ENCODE results near the gene ZNF695. TPM values are rescaled to one million over a fixed set of nuclear protein-coding genes. Genes with fewer than 3 reads are reported as not detected.

ZNF695 gene
- total RNA-seq, 4 donors from 2014 or later, result not detected

- Histone ChIP-seq H3K4me3 (peak overlapping the region in 1 of 4 donors; percentile 32), H3K27ac (no peak overlapping the region), H3K36me3 (no peaks in the 10 kb centered on the region), H3K27me3 (no peaks in the 10 kb centered on the region), H3K9me3 (peaks cover 0 to 43% (median 14%) of the 10 kb centered on the region in 3 donors), H3K4me1 (no peaks in the 10 kb centered on the region)
- intact Hi-C loops (cut with DNase I; ENCODE audit: low total_unique reads), result no loop called here
- ATAC-seq, result no peak
- TF ChIP-seq POLR2A (IDR thresholded peaks at IDR 0.05), result no peak
- no peak for TF ChIP-seq CTCF (IDR thresholded peaks at IDR 0.05 in 4 of 5, conservative IDR thresholded peaks at IDR 0.05 in 1 of 5)
- in situ Hi-C loops (cut with MboI; ENCODE audit: low sequenced_read_pairs in 4 of 4), result no loop called here
- no peak for DNase-seq
Observed at GRCh38 chr1:246987083-246987690, 20.7 kb downstream of the ZNF695 start.

GRCh38 chr1:246978785-246979184 lies 29.1 kb downstream of the ZNF695 start:
- no peak for ATAC-seq
- H3K27ac ChIP-seq, result no peak overlapping the region
- H3K4me3 ChIP-seq, result no peak overlapping the region
- H3K27me3 ChIP-seq, result peaks cover 0 to 4% (median 0%) of the 10 kb centered on the region in 3 donors
- H3K4me1 ChIP-seq, result no peaks in the 10 kb centered on the region
- no peak for DNase-seq
- H3K9me3 ChIP-seq, result peaks cover 0 to 5% (median 0%) of the 10 kb centered on the region in 3 donors
- intact Hi-C loops (cut with DNase I; ENCODE audit: low total_unique reads), result no loop called here
- no peaks in the 10 kb centered on the region for H3K36me3 ChIP-seq
- in situ Hi-C loops (cut with MboI; ENCODE audit: low sequenced_read_pairs in 4 of 4), result loop anchor here in 1 of 4 donors (10.0 kb wide), 1 partner anchor 74 kb away; no protein-coding TSS in a partner anchor
- no peak for TF ChIP-seq POLR2A (IDR thresholded peaks at IDR 0.05)
- no peak for TF ChIP-seq CTCF (IDR thresholded peaks at IDR 0.05 in 4 of 5, conservative IDR thresholded peaks at IDR 0.05 in 1 of 5)

- in situ Hi-C loops (cut with MboI; ENCODE audit: low sequenced_read_pairs in 4 of 4) (loop anchor here in 1 of 4 donors (10.0 kb wide), 1 partner anchor 73 kb away; no protein-coding TSS in a partner anchor), intact Hi-C loops (cut with DNase I; ENCODE audit: low total_unique reads) (no loop called here)
- Histone ChIP-seq H3K4me1 (no peaks in the 10 kb centered on the region), H3K27me3 (peaks cover 0 to 4% (median 0%) of the 10 kb centered on the region in 3 donors), H3K4me3 (no peak overlapping the region), H3K9me3 (peaks cover 0 to 5% (median 0%) of the 10 kb centered on the region in 3 donors), H3K36me3 (no peaks in the 10 kb centered on the region), H3K27ac (no peak overlapping the region)
- no peak for ATAC-seq
- DNase-seq, result no peak
- TF ChIP-seq CTCF (IDR thresholded peaks at IDR 0.05 in 4 of 5, conservative IDR thresholded peaks at IDR 0.05 in 1 of 5) (no peak), POLR2A (IDR thresholded peaks at IDR 0.05) (no peak)
Observed at GRCh38 chr1:246978281-246978680, 29.6 kb downstream of the ZNF695 start.

GRCh38 chr1:246971969-246972368 lies 35.9 kb downstream of the ZNF695 start:
- no peak overlapping the region for H3K4me3 ChIP-seq
- H3K27me3 ChIP-seq, result peaks cover 0 to 4% (median 0%) of the 10 kb centered on the region in 3 donors
- intact Hi-C loops (cut with DNase I; ENCODE audit: low total_unique reads), result loop anchor here (1.0 kb wide), 1 partner anchor 64 kb away; no protein-coding TSS in a partner anchor
- ATAC-seq, result no peak
- in situ Hi-C loops (cut with MboI; ENCODE audit: low sequenced_read_pairs in 4 of 4), result loop anchor here in 2 of 4 donors (5.0 to 10.0 kb wide), 2 partner anchors 65 to 67 kb away; no protein-coding TSS in a partner anchor
- no peaks in the 10 kb centered on the region for H3K9me3 ChIP-seq
- H3K36me3 ChIP-seq, result no peaks in the 10 kb centered on the region
- H3K27ac ChIP-seq, result no peak overlapping the region
- H3K4me1 ChIP-seq, result no peaks in the 10 kb centered on the region
- TF ChIP-seq CTCF (IDR thresholded peaks at IDR 0.05 in 4 of 5, conservative IDR thresholded peaks at IDR 0.05 in 1 of 5), result no peak
- TF ChIP-seq POLR2A (IDR thresholded peaks at IDR 0.05), result no peak
- no peak for DNase-seq
